WTC11 (cell line): Measurements from ENCODE around the gene CAPN11. TPM values are rescaled to one million over a fixed set of nuclear protein-coding genes. Genes with fewer than 3 reads are reported as not detected.

Source experiments
- ATAC-seq: fragments of 200-7000 bp; cut with Tn5 transposase; 2 replicates; pipeline ENCODE4 v1.10.0; 2021; ENCODE audit warnings: mild to moderate bottlenecking, moderate library complexity
- CTCF ChIA-PET: fragments of 300-600 bp; sonication (Branson Sonifier 250); formaldehyde crosslinking; loops from one replicate; lab custom pipeline; 2021; ENCODE audit warnings: antibody characterized with exemption; lab: Charles Lee
- POLR2A ChIA-PET: fragments of 350-600 bp; sonication (Branson Sonifier 250); formaldehyde crosslinking; loops from one replicate; lab custom pipeline; 2021; ENCODE audit warnings: antibody characterized with exemption; lab: Charles Lee
- DNase-seq: peaks from one replicate; pipeline ENCODE4 v3.0.0; 2021; ENCODE audit warnings: low spot score
- H3K27ac Mint-ChIP-seq: 2 replicates; pipeline ENCODE4 v1.8.0; 2021; ENCODE audit warnings: mixed read lengths
- H3K27me3 Mint-ChIP-seq: 2 replicates; pipeline ENCODE4 v1.8.0; 2021; ENCODE audit warnings: low read depth, mild to moderate bottlenecking, moderate library complexity, mixed read lengths
- H3K36me3 Mint-ChIP-seq: 2 replicates; pipeline ENCODE4 v1.8.0; 2021; ENCODE audit warnings: mixed read lengths
- H3K4me1 Mint-ChIP-seq: 2 replicates; pipeline ENCODE4 v1.8.0; 2022; ENCODE audit warnings: mixed read lengths
- H3K4me3 Mint-ChIP-seq: 2 replicates; pipeline ENCODE4 v1.8.0; 2021; ENCODE audit warnings: mild to moderate bottlenecking, moderate library complexity, mixed read lengths
- H3K9me3 Mint-ChIP-seq: 2 replicates; pipeline ENCODE4 v1.8.0; 2021; ENCODE audit warnings: mixed read lengths
- ESRRA ChIP-seq: sonication (generic); formaldehyde crosslinking; IDR thresholded peaks from 2 replicates; pipeline ENCODE4 v1.8.1; 2022; ENCODE audit warnings: mild to moderate bottlenecking, missing genetic modification reagents, borderline replicate concordance
- FOXK1 ChIP-seq: sonication (generic); formaldehyde crosslinking; IDR thresholded peaks from 2 replicates; pipeline ENCODE4 v1.8.0; 2022; ENCODE audit warnings: mild to moderate bottlenecking, moderate library complexity, missing genetic modification reagents
- FOXP1 ChIP-seq: sonication (generic); formaldehyde crosslinking; IDR thresholded peaks from 2 replicates; pipeline ENCODE4 v1.8.0; 2022; ENCODE audit warnings: missing genetic modification reagents, mild to moderate bottlenecking, moderate library complexity, borderline replicate concordance
- GABPB1 ChIP-seq: sonication (generic); formaldehyde crosslinking; IDR thresholded peaks from 2 replicates; pipeline ENCODE4 v1.8.1; 2023; ENCODE audit warnings: mild to moderate bottlenecking, missing genetic modification reagents
- HMGXB4 ChIP-seq: sonication (generic); formaldehyde crosslinking; IDR thresholded peaks from 2 replicates; pipeline ENCODE4 v1.8.1; 2023; ENCODE audit warnings: mild to moderate bottlenecking, moderate library complexity, missing genetic modification reagents
- IRF1 ChIP-seq: sonication (generic); formaldehyde crosslinking; IDR thresholded peaks from 2 replicates; pipeline ENCODE4 v1.8.0; 2023; ENCODE audit warnings: missing genetic modification reagents
- IRF2 ChIP-seq: sonication (generic); formaldehyde crosslinking; IDR thresholded peaks from 2 replicates; pipeline ENCODE4 v1.8.0; 2022; ENCODE audit warnings: low read depth, missing genetic modification reagents, borderline replicate concordance
- JUN ChIP-seq: sonication (generic); formaldehyde crosslinking; IDR thresholded peaks from 2 replicates; pipeline ENCODE4 v1.8.0; 2023; ENCODE audit warnings: mild to moderate bottlenecking, missing genetic modification reagents
- MLX ChIP-seq: sonication (generic); formaldehyde crosslinking; IDR thresholded peaks from 2 replicates; pipeline ENCODE4 v1.8.1; 2023; ENCODE audit warnings: mild to moderate bottlenecking, missing genetic modification reagents, moderate library complexity
- MYBL2 ChIP-seq: sonication (generic); formaldehyde crosslinking; IDR thresholded peaks from 2 replicates; pipeline ENCODE4 v1.8.1; 2023; ENCODE audit warnings: mild to moderate bottlenecking, moderate library complexity, missing genetic modification reagents
- NFE2L1 ChIP-seq: sonication (generic); formaldehyde crosslinking; IDR thresholded peaks from 2 replicates; pipeline ENCODE4 v1.8.1; 2023; ENCODE audit warnings: missing genetic modification reagents
- PREB ChIP-seq: sonication (generic); formaldehyde crosslinking; IDR thresholded peaks from 2 replicates; pipeline ENCODE4 v1.8.1; 2022; ENCODE audit warnings: mild to moderate bottlenecking, missing genetic modification reagents, moderate library complexity, borderline replicate concordance
- RORB ChIP-seq: fragments of 250-450 bp; sonication (Bioruptor Pico); IDR thresholded peaks from 2 replicates; pipeline ENCODE4 v1.9.0; 2021; ENCODE audit warnings: mild to moderate bottlenecking
- ZNF138 ChIP-seq: sonication (generic); formaldehyde crosslinking; conservative IDR thresholded peaks from 2 replicates; pipeline ENCODE4 v1.8.1; 2022; ENCODE audit warnings: mild to moderate bottlenecking, moderate library complexity, missing genetic modification reagents
- ZNF219 ChIP-seq: sonication (generic); formaldehyde crosslinking; IDR thresholded peaks from 2 replicates; pipeline ENCODE4 v1.8.0; 2023; ENCODE audit warnings: missing genetic modification reagents, mild to moderate bottlenecking, borderline replicate concordance
- ZNF263 ChIP-seq: sonication (generic); formaldehyde crosslinking; IDR thresholded peaks from 2 replicates; pipeline ENCODE4 v1.8.1; 2022; ENCODE audit warnings: low read depth, mild to moderate bottlenecking, moderate library complexity, missing genetic modification reagents
- ZNF281 ChIP-seq: sonication (generic); formaldehyde crosslinking; IDR thresholded peaks from 2 replicates; pipeline ENCODE4 v1.8.0; 2023; ENCODE audit warnings: mild to moderate bottlenecking, missing genetic modification reagents
- ZNF416 ChIP-seq: fragments of 250-450 bp; sonication (Bioruptor Pico); IDR thresholded peaks from 2 replicates; pipeline ENCODE4 v1.9.0; 2021; ENCODE audit warnings: mild to moderate bottlenecking, inconsistent platforms
- ZNF423 ChIP-seq: fragments of 250-450 bp; sonication (Bioruptor Pico); IDR thresholded peaks from 2 replicates; pipeline ENCODE4 v2.1.2; 2022; ENCODE audit warnings: mild to moderate bottlenecking, moderate library complexity
- total RNA-seq: library from RNA; stranded (reverse); gene quantifications from 3 replicates; pipeline ENCODE4 v1.2.3, GENCODE V29; 2021

The CAPN11 gene
- total RNA-seq, 1 experiment from 2014 or later: 2.3 TPM

GRCh38 chr6:44202972-44203750 lies 44.5 kb downstream of the CAPN11 start:
- no peaks in the 10 kb centered on the region for H3K9me3 Mint-ChIP-seq
- ChIA-PET CTCF (interaction anchor here (0.6 to 3.7 kb wide), 13 partner anchors 10 to 53 kb away, joined by 3 to 28 read pairs (median 5); partner anchors contain the start of genes MYMX and SLC29A1), POLR2A (interaction anchor here (0.6 to 1.9 kb wide), 8 partner anchors 10 to 69 kb away, joined by 3 to 21 read pairs (median 8); partner anchors contain the start of genes HSP90AB1, MYMX and SLC29A1)
- DNase-seq (no peak), ATAC-seq (peak; percentile 17)
- peak overlapping the region; percentile 100 for H3K27ac Mint-ChIP-seq
- TF ChIP-seq FOXK1 (CRISPR knock-in tag): peak; percentile 9
- 0 out of 2 replicates have a peak, but pooled peaks have one; percentile 35 for TF ChIP-seq MYBL2
- TF ChIP-seq FOXP1: 0 out of 2 replicates have a peak, but pooled peaks have one; percentile 41
- peak; percentile 51; the same call in 1 of the 2 replicates for TF ChIP-seq ZNF423 (CRISPR knock-in tag)
- no peak for TF ChIP-seq ZNF263
- TF ChIP-seq ZNF281 (CRISPR knock-in tag): 0 out of 2 replicates have a peak, but pooled peaks have one; percentile 0
- TF ChIP-seq JUN (CRISPR knock-in tag): no peak
- no peak for TF ChIP-seq ZNF138 (CRISPR knock-in tag)
- peaks cover under 1% of the 10 kb centered on the region; the same call in 1 of the 2 replicates for H3K27me3 Mint-ChIP-seq
- no peaks in the 10 kb centered on the region for H3K36me3 Mint-ChIP-seq
- peaks cover 61% of the 10 kb centered on the region for H3K4me1 Mint-ChIP-seq
- peak overlapping the region; percentile 30 for H3K4me3 Mint-ChIP-seq

- ATAC-seq (no peak), DNase-seq (no peak)
- peaks cover 5% of the 10 kb centered on the region; the same call in 1 of the 2 replicates for H3K27me3 Mint-ChIP-seq
- CTCF ChIA-PET: interaction anchor here (1.3 to 3.7 kb wide), 4 partner anchors 11 to 32 kb away, joined by 4 to 20 read pairs (median 10); partner anchors contain the start of gene SLC29A1
- peaks cover 66% of the 10 kb centered on the region for H3K4me1 Mint-ChIP-seq
- H3K36me3 Mint-ChIP-seq: no peaks in the 10 kb centered on the region
- POLR2A ChIA-PET: interaction anchor here (0.9 to 1.9 kb wide), 3 partner anchors 13 to 20 kb away, joined by 4 to 9 read pairs (median 4); partner anchors contain the start of genes MYMX and SLC29A1
- TF ChIP-seq ZNF416 (CRISPR knock-in tag): no peak
- TF ChIP-seq ZNF219 (CRISPR knock-in tag): no peak
- no peak for TF ChIP-seq PREB (CRISPR knock-in tag)
- no peak for TF ChIP-seq ZNF423 (CRISPR knock-in tag)
- no peak for TF ChIP-seq ESRRA (CRISPR knock-in tag)
- no peak for TF ChIP-seq IRF1 (CRISPR knock-in tag)
- no peak for TF ChIP-seq NFE2L1 (CRISPR knock-in tag)
- TF ChIP-seq RORB (CRISPR knock-in tag): no peak
- no peak for TF ChIP-seq GABPB1 (CRISPR knock-in tag)
- no peak for TF ChIP-seq HMGXB4 (CRISPR knock-in tag)
- TF ChIP-seq IRF2 (CRISPR knock-in tag): no peak
- no peak for TF ChIP-seq MLX
- H3K4me3 Mint-ChIP-seq: no peak overlapping the region
- H3K9me3 Mint-ChIP-seq: no peaks in the 10 kb centered on the region
- peak overlapping the region; percentile 65; the same call in 1 of the 2 replicates for H3K27ac Mint-ChIP-seq
Observed at GRCh38 chr6:44203955-44204354, 45.3 kb downstream of the CAPN11 start.
